ENCODE data around the gene EGR1. TPM values are rescaled to one million over a fixed set of nuclear protein-coding genes. Genes with fewer than 3 reads are reported as not detected.

The EGR1 gene
- polyA plus RNA-seq, 1 donor from 2014 or later = 32.3 TPM

DNA sequence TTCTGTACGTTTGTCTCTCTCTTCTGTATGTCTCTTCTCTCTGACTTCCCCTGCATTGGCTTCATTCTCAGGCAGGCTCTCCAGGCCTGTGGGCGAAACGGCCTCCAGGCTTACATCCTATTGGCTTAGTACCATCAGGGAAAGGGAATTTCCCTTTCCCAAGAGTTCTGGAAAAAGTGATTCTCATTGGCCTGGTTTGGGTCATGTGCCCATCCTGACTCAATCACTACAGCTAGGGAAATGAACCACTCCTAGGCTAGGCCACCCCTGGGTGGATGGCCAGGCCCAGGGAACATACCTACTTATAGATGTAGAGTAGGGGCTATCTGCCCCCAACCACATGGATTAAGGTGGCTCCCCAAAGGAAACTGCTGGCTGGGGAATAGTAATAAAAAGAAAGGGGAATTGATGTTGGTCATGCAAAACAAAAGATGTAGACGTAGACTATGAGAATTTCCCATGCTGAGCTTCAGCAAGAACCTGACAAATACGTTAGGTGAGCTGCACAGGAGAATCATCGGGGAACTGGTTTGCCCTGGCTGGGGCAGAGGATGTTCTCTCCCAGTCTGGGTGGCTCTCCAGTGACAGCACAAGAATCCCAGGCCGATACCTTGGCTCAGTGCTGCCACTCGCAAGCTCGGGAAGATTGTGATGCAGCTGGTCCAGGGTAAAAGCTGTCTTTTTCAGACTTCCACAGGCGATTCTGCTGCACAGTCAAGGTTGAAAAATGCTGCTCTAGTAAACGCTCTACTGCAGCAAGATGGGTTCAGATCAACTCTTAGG is 3.7 kb upstream of the EGR1 start:
- peaks cover 18 to 22% (median 21%) of the 10 kb centered on the region in 3 donors for H3K4me1 Mint-ChIP-seq

DNA sequence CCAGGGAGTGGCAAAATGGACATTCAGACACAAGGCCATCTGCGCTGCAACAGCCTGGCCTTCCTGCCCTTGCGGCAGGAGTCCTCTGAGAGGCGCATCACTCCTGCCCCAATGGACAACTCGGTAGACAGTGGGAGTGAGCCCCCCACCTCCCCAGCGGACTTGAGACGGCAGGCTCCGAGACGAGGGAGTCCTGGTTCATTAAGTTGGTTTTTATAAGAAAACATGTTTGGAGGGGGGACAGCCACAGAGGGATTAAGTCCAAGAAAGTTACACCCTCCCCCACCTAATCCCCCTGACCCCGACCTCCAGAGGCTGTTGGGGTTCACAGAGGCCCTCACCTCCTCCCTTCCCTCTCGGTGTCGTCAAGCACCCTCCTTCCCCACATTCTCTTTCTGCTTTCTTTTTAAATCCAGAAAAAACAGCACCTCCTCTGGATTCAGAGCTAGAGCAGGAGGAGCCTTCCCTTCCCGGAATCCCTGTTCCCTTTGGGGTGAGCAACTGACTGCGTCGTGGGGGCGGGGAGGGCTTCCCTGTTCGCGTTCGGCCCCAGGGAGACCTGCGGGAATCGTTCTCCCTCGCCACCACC is 1.8 kb upstream of the EGR1 start:
- Mint-ChIP-seq H3K4me3 (peak overlapping the region; percentile 85 to 97 (median 91)), H3K4me1 (peaks cover 22 to 30% (median 27%) of the 10 kb centered on the region in 3 donors), H3K27ac (peak overlapping the region; percentile 80 to 95 (median 91)), H3K27me3 (peaks cover 5% of the 10 kb centered on the region), H3K36me3 (peaks cover 3% of the 10 kb centered on the region), H3K9me3 (no peaks in the 10 kb centered on the region)

More for the DNA sequence above, 3.7 kb upstream of the EGR1 start:
- Mint-ChIP-seq H3K9me3 (no peaks in the 10 kb centered on the region), H3K4me3 (peak overlapping the region in 3 of 4 donors; percentile 8 to 87 (median 35)), H3K36me3 (no peaks in the 10 kb centered on the region), H3K27ac (peak overlapping the region; percentile 9 to 69 (median 66)), H3K27me3 (peaks cover 1% of the 10 kb centered on the region)

DNA sequence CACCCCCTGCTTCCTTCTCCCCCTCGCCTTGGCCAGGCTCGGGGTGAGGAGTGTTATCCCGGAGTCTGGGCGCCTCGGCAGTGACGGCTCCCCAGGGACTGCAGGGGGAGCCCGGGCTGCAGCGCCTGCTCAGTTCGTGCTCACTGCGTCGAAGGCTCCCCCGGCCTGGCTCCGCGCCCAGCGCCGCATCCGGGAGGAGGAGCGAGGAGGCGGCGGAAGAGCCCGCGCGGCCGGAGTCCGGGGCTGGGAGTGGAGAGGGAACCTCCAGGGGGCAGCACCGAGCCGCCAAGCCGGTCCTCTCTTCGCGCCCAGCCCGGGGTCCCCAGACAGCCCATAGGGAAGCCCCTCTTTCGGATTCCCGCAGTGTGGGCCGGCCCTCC is 1.3 kb upstream of the EGR1 start:
- peaks cover 22 to 26% (median 24%) of the 10 kb centered on the region in 3 donors for H3K4me1 Mint-ChIP-seq

DNA sequence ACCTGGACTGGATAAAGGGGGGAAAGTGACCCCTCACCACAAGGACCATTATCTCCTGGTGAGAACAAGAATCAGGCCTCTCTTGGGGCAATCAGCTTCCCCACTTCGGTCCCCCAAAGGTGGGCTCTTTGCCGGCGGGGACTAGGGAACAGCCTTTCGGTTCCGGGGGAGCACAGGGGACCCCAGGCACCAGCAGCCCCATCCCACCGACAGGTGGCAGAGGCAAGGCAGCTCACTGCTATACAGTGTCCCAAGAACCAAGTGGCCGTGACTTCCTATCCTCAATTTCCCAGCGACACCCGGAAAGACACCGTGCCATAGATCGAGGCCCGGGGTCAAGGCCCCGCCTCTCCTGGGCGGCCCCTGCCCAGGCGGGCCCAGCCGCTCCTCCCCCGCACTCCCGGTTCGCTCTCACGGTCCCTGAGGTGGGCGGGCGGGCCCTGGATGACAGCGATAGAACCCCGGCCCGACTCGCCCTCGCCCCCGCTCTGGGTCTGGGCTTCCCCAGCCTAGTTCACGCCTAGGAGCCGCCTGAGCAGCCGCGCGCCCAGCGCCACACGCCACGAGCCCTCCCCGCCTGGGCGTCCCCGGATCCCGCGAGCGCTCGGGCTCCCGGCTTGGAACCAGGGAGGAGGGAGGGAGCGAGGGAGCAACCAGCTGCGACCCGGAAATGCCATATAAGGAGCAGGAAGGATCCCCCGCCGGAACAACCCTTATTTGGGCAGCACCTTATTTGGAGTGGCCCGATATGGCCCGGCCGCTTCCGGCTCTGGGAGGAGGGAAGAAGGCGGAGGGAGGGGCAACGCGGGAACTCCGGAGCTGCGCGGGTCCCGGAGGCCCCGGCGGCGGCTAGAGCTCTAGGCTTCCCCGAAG is 655 bp upstream of the EGR1 start:
- peaks cover 5% of the 10 kb centered on the region for H3K27me3 Mint-ChIP-seq
- no peaks in the 10 kb centered on the region for H3K9me3 Mint-ChIP-seq
- H3K4me3 Mint-ChIP-seq = peak overlapping the region; percentile 85 to 97 (median 91)
- peak overlapping the region; percentile 80 to 95 (median 88) for H3K27ac Mint-ChIP-seq
- H3K4me1 Mint-ChIP-seq = peaks cover 17 to 20% (median 17%) of the 10 kb centered on the region in 3 donors
- H3K36me3 Mint-ChIP-seq = peaks cover 3% of the 10 kb centered on the region

More for the DNA sequence above, 1.3 kb upstream of the EGR1 start:
- Mint-ChIP-seq H3K27me3 (peaks cover 5% of the 10 kb centered on the region), H3K9me3 (no peaks in the 10 kb centered on the region), H3K4me3 (peak overlapping the region; percentile 85 to 97 (median 91)), H3K27ac (peak overlapping the region; percentile 80 to 95 (median 91)), H3K36me3 (peaks cover 3% of the 10 kb centered on the region)

DNA sequence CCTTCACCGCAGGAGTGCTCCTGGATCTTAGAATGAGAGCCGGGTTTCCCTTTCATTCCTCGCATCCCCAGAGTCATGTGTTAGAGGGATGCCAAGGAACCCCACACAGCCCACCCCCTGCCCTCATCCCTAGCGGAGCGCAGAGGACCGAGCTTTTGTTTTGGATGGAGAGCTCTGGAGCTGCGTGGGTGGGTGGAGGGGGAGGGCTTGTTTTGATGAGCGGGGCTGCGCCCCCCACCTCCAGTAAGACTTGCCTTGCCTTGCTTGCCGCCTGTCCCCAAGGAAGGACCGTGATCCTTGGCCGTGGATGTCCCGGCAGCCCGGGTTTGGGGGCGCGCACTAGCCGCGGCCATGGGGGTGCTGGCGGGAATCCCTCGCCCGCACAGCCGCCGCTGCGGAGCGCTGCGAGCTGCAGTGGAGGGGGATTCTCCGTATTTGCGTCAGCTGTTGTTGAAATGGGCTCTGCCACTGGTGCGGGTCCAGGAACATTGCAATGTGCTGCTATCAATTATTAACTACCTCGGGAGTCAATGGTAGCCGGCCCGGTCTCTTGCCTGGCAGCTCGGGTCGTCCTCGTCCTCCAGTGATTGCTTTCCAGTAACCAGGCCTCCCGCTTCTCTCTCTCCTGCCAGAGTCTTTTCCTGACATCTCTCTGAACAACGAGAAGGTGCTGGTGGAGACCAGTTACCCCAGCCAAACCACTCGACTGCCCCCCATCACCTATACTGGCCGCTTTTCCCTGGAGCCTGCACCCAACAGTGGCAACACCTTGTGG is 1.0 kb downstream of the EGR1 start:
- Mint-ChIP-seq H3K9me3 (no peaks in the 10 kb centered on the region), H3K4me1 (peaks cover 6 to 13% (median 9%) of the 10 kb centered on the region in 3 donors), H3K27ac (peak overlapping the region in 2 of 3 donors; percentile 57 to 80), H3K36me3 (peaks cover 3% of the 10 kb centered on the region), H3K27me3 (peaks cover 4% of the 10 kb centered on the region), H3K4me3 (peak overlapping the region; percentile 85 to 93 (median 88))

DNA sequence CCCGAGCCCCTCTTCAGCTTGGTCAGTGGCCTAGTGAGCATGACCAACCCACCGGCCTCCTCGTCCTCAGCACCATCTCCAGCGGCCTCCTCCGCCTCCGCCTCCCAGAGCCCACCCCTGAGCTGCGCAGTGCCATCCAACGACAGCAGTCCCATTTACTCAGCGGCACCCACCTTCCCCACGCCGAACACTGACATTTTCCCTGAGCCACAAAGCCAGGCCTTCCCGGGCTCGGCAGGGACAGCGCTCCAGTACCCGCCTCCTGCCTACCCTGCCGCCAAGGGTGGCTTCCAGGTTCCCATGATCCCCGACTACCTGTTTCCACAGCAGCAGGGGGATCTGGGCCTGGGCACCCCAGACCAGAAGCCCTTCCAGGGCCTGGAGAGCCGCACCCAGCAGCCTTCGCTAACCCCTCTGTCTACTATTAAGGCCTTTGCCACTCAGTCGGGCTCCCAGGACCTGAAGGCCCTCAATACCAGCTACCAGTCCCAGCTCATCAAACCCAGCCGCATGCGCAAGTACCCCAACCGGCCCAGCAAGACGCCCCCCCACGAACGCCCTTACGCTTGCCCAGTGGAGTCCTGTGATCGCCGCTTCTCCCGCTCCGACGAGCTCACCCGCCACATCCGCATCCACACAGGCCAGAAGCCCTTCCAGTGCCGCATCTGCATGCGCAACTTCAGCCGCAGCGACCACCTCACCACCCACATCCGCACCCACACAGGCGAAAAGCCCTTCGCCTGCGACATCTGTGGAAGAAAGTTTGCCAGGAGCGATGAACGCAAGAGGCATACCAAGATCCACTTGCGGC is 1.8 kb downstream of the EGR1 start:
- peak overlapping the region in 2 of 3 donors; percentile 47 to 80 for H3K27ac Mint-ChIP-seq
- no peaks in the 10 kb centered on the region for H3K9me3 Mint-ChIP-seq
- H3K36me3 Mint-ChIP-seq = peaks cover 3% of the 10 kb centered on the region
- H3K27me3 Mint-ChIP-seq = peaks cover 4% of the 10 kb centered on the region
- peak overlapping the region; percentile 85 to 93 (median 88) for H3K4me3 Mint-ChIP-seq
- H3K4me1 Mint-ChIP-seq = peaks cover 0 to 13% (median 9%) of the 10 kb centered on the region in 3 donors

DNA sequence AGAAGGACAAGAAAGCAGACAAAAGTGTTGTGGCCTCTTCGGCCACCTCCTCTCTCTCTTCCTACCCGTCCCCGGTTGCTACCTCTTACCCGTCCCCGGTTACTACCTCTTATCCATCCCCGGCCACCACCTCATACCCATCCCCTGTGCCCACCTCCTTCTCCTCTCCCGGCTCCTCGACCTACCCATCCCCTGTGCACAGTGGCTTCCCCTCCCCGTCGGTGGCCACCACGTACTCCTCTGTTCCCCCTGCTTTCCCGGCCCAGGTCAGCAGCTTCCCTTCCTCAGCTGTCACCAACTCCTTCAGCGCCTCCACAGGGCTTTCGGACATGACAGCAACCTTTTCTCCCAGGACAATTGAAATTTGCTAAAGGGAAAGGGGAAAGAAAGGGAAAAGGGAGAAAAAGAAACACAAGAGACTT is 2.4 kb downstream of the EGR1 start:
- H3K4me3 Mint-ChIP-seq = peak overlapping the region; percentile 70 to 88 (median 82)
- H3K4me1 Mint-ChIP-seq = peaks cover 0 to 13% (median 9%) of the 10 kb centered on the region in 3 donors
- H3K36me3 Mint-ChIP-seq = peaks cover 3% of the 10 kb centered on the region
- no peaks in the 10 kb centered on the region for H3K9me3 Mint-ChIP-seq
- H3K27ac Mint-ChIP-seq = peak overlapping the region in 1 of 3 donors; percentile 80
- peaks cover 4% of the 10 kb centered on the region for H3K27me3 Mint-ChIP-seq

DNA sequence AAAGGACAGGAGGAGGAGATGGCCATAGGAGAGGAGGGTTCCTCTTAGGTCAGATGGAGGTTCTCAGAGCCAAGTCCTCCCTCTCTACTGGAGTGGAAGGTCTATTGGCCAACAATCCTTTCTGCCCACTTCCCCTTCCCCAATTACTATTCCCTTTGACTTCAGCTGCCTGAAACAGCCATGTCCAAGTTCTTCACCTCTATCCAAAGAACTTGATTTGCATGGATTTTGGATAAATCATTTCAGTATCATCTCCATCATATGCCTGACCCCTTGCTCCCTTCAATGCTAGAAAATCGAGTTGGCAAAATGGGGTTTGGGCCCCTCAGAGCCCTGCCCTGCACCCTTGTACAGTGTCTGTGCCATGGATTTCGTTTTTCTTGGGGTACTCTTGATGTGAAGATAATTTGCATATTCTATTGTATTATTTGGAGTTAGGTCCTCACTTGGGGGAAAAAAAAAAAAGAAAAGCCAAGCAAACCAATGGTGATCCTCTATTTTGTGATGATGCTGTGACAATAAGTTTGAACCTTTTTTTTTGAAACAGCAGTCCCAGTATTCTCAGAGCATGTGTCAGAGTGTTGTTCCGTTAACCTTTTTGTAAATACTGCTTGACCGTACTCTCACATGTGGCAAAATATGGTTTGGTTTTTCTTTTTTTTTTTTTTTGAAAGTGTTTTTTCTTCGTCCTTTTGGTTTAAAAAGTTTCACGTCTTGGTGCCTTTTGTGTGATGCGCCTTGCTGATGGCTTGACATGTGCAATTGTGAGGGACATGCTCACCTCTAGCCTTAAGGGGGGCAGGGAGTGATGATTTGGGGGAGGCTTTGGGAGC is 3.1 kb downstream of the EGR1 start:
- H3K4me1 Mint-ChIP-seq = peaks cover 0 to 13% (median 9%) of the 10 kb centered on the region in 3 donors
- H3K27ac Mint-ChIP-seq = peak overlapping the region in 1 of 3 donors; percentile 80
- no peaks in the 10 kb centered on the region for H3K9me3 Mint-ChIP-seq
- H3K27me3 Mint-ChIP-seq = peaks cover 4% of the 10 kb centered on the region
- H3K36me3 Mint-ChIP-seq = peaks cover 3% of the 10 kb centered on the region
- peak overlapping the region in 3 of 4 donors; percentile 63 to 87 (median 85) for H3K4me3 Mint-ChIP-seq

DNA sequence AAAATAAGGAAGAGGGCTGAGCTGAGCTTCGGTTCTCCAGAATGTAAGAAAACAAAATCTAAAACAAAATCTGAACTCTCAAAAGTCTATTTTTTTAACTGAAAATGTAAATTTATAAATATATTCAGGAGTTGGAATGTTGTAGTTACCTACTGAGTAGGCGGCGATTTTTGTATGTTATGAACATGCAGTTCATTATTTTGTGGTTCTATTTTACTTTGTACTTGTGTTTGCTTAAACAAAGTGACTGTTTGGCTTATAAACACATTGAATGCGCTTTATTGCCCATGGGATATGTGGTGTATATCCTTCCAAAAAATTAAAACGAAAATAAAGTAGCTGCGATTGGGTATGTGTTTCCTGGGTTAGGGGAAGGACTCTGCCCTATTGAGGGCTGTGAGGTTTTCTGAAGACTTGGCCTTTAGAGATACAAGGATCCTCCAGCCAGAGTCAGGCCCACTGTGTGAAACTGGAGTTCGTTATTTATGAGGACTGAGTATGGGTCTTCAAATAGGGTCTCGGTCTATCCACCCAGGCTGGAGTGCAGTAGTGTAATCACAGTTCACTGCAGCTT is 3.8 kb downstream of the EGR1 start:
- Mint-ChIP-seq H3K36me3 (peaks cover 3% of the 10 kb centered on the region), H3K27ac (no peak overlapping the region), H3K9me3 (no peaks in the 10 kb centered on the region), H3K27me3 (peaks cover 4% of the 10 kb centered on the region), H3K4me1 (peaks cover 0 to 13% (median 9%) of the 10 kb centered on the region in 3 donors), H3K4me3 (peak overlapping the region in 1 of 4 donors; percentile 87)

DNA sequence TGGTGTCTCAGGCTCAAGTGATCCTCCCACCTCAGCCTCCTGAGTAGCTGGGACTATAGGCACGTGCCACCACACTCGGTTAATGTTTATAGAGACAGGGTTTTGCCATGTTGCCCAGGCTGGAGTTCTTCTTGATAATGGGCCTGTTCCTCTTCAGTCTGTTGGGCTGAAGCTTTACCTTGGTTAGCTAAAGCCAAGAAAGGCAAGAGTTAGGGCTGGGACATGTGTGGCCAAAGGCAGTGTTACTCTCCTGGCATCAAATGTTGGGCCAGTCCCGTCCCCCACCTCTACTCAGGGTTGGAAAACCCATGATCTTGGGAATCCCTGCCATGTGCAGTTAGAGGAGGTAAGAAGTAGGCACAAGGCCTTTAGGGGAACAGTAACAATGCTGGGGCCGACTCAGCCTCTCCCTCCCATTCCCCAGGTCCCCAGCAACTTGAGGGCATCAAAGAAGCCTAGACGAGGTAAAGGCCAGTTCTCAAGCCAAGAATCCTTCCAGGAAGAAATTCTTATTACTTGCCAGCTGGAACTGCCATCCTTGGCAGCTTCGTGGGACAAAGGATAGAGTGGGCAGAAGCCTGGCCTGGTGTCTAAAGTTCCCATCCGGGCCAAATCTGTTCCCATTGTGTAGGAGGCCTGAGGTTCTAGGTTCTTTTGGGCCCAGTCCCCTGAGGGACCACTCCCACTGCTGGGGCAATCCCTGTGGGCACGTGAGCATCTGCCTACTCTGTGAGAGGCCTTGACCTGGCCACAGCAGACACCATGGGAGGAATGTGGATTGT is 4.5 kb downstream of the EGR1 start:
- Mint-ChIP-seq H3K9me3 (no peaks in the 10 kb centered on the region), H3K27ac (no peak overlapping the region), H3K4me1 (peaks cover 0 to 13% (median 9%) of the 10 kb centered on the region in 3 donors), H3K36me3 (peaks cover 3% of the 10 kb centered on the region), H3K27me3 (peaks cover 4% of the 10 kb centered on the region), H3K4me3 (peak overlapping the region in 1 of 4 donors; percentile 19)

DNA sequence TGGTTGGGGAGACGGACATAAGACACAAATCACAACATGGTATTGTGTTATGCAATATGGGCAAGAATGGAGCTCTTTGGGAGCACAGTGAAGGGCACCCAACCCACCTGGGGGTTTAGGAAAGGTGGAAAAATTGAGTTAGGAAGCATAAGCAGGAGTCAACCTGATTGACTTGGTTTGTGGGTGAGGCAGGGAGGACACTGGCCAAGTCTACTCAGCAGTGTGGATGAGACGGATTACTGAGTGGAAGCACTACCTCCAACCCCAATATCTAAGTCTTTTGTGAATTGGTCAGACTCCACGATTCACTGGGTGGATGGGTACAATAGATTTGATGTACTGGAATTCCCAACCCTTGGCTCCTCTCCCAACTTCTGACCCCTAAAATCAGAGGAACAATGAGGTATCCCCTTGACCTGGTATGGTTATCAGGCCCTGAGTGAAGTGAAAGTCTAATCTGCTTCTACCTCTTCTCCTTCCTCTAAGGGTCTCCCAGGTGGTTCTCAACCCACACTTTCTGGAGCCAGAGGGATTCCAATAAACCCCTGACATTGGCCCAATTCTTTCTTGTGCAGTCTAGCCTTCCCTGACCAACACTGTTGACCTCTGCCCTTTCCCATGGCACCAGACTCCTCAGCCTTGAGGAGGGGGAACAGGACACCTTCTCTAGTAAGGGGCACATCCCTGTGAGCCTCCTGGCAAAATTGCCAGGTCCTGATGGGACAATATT is 5.2 kb downstream of the EGR1 start:
- Mint-ChIP-seq H3K27ac (peak overlapping the region in 1 of 3 donors; percentile 67), H3K4me3 (peak overlapping the region in 1 of 4 donors; percentile 19), H3K9me3 (no peaks in the 10 kb centered on the region), H3K36me3 (peaks cover 3% of the 10 kb centered on the region), H3K4me1 (peaks cover 0 to 11% (median 9%) of the 10 kb centered on the region in 3 donors), H3K27me3 (peaks cover 10% of the 10 kb centered on the region)

All from IgD-negative memory B cell (primary cell).